ENCODE measurements around the gene FGF12. TPM values are rescaled to one million over a fixed set of nuclear protein-coding genes. Genes with fewer than 3 reads are reported as not detected.

FGF12 gene
- total and polyA plus RNA-seq, 2 of the 13 experiments (the other 11 are each of a cell fraction or from before 2014, with no cell fraction given) = 0.07 TPM; not detected in 1

- TF ChIP-seq ZNF513 (CRISPR knock-in tag; conservative IDR thresholded peaks at IDR 0.05) (no peak), BHLHE40 (IDR thresholded peaks at IDR 0.05; ENCODE audit: low read length) (no peak)
Measured at GRCh38 chr3:192161661-192162060, 565.7 kb downstream of the FGF12 start (continued).

- Histone ChIP-seq H4K20me1 (ENCODE audit: insufficient read depth, low read length) (no peaks in the 10 kb centered on the region), H3K27ac (ENCODE audit: extremely low read length, insufficient read depth, low read length) (no peak overlapping the region), H3K4me3 (replicated peaks in 1 of 3; ENCODE audit: insufficient read depth in 1 of 3, low read depth in 2 of 3, low read length in 3 of 3) (no peak overlapping the region), H3K36me3 (replicated peaks in 1 of 2; ENCODE audit: control insufficient read depth in 1 of 2, insufficient read depth in 2 of 2, low read length in 2 of 2) (no peaks in the 10 kb centered on the region), H2AFZ (ENCODE audit: low read length) (no peak overlapping the region), H3K9me3 (ENCODE audit: low read length) (no peaks in the 10 kb centered on the region), H3K4me2 (ENCODE audit: low read depth, low read length) (no peak overlapping the region), H3K9ac (ENCODE audit: insufficient read depth, low read depth, low read length) (no peak overlapping the region), H3K79me2 (ENCODE audit: insufficient read depth, low read length) (no peaks in the 10 kb centered on the region), H3K27me3 (ENCODE audit: control insufficient read depth in 1 of 2, insufficient read depth in 2 of 2, low read length in 2 of 2) (no peaks in the 10 kb centered on the region), H3K4me1 (ENCODE audit: insufficient read depth, low read length) (peaks cover 18% of the 10 kb centered on the region)
- no peak for FAIRE-seq
- WGBS (ENCODE audit: low lambda C conversion rate) = 0% methylated on average over 1 of the region's 1 CpG
- BruUV-seq (replicated peaks) = no TSS peak
- intact Hi-C loops (cut with micrococcal nuclease; ENCODE audit: unreplicated experiment) = no loop called here
- peak; percentile 32; the same call in 1 of the 3 replicates for ATAC-seq
- peak; percentile 50 for DNase-seq (ENCODE audit: low spot score)
- in situ Hi-C loops (cut with HindIII; ENCODE audit: extremely low pct_ligation_motif_present, low pct_unique_long_range_greater_than_20kb) = no loop called here
- CTCF ChIA-PET (ENCODE audit: low intra/inter-chr PET ratio, low total read pairs) = no interaction called here
- POLR2A ChIA-PET = no interaction called here
- TF ChIP-seq SPEN (CRISPR knock-in tag; IDR thresholded peaks at IDR 0.05; ENCODE audit: low read depth) = no peak
- no peak for TF ChIP-seq ZNF891 (CRISPR knock-in tag; IDR thresholded peaks at IDR 0.05)
- peak; percentile 71; the same call in 1 of the 2 replicates for TF ChIP-seq SOX5 (CRISPR knock-in tag; IDR thresholded peaks at IDR 0.05; ENCODE audit: borderline replicate concordance)
- no peak for TF ChIP-seq GLMP (CRISPR knock-in tag; IDR thresholded peaks at IDR 0.05; ENCODE audit: borderline replicate concordance)
- no peak for TF ChIP-seq ZBTB14 (CRISPR knock-in tag; IDR thresholded peaks at IDR 0.05)
- TF ChIP-seq HMG20A (CRISPR knock-in tag; IDR thresholded peaks at IDR 0.05; ENCODE audit: borderline replicate concordance) = peak; percentile 92; the same call in 1 of the 2 replicates
- peak; percentile 96 for TF ChIP-seq ARID5B (CRISPR knock-in tag; IDR thresholded peaks at IDR 0.05)
- TF ChIP-seq SOX6 (IDR thresholded peaks at IDR 0.05) = no peak
- TF ChIP-seq SOX6 (CRISPR knock-in tag; IDR thresholded peaks at IDR 0.05) = peak; percentile 22; the same call in 1 of the 2 replicates
- TF ChIP-seq TCF7 (IDR thresholded peaks at IDR 0.05; ENCODE audit: low read depth) = peak; percentile 94
Measured at GRCh38 chr3:192156382-192156781, 571.0 kb downstream of the FGF12 start.

Measured in HepG2 (cell line).